PC-3 (cell line): ENCODE results near the gene USP25.

Experiments used
- CTCF ChIP-seq: fragments of 300-600 bp; sonication (generic); conservative IDR thresholded peaks from 2 replicates; pipeline ENCODE4 v1.5.1; 2017; ENCODE audit warnings: antibody characterized with exemption, low read depth, mild to moderate bottlenecking, low read length
- EZH2 ChIP-seq: fragments of 300-600 bp; sonication (generic); IDR thresholded peaks from one replicate; pipeline ENCODE4 v1.6.1; 2017; ENCODE audit warnings: antibody characterized with exemption, mild to moderate bottlenecking, low read length; ENCODE audit not compliant: unreplicated experiment
- EZH2phosphoT487 ChIP-seq: fragments of 300-600 bp; sonication (generic); IDR thresholded peaks from 2 replicates; pipeline ENCODE4 v1.6.1; 2018; ENCODE audit warnings: mild to moderate bottlenecking, antibody characterized with exemption, low read length, borderline replicate concordance

GRCh38 chr21:15843766-15844165 lies 114.0 kb downstream of the USP25 start:
- no peak for TF ChIP-seq CTCF
- TF ChIP-seq EZH2phosphoT487: no peak
- TF ChIP-seq EZH2: no peak
